HG03565 (cell line): Measurements from ENCODE around the gene NEK11.

Experiments
- ATAC-seq: cut with Tn5 transposase; IDR thresholded peaks from one replicate; pipeline ENCODE4 v1.9.1; 2021; ENCODE audit warnings: mild to moderate bottlenecking, moderate library complexity; ENCODE audit not compliant: unreplicated experiment

The NEK11 gene

GRCh38 chr3:131114256-131114655, 87.6 kb downstream of the NEK11 start:
- no peak for ATAC-seq

GRCh38 chr3:131125684-131126083, 99.0 kb downstream of the NEK11 start:
- no peak for ATAC-seq

- ATAC-seq, result no peak
Observed at GRCh38 chr3:131140891-131141290, 114.2 kb downstream of the NEK11 start.

GRCh38 chr3:131141770-131142169, 115.1 kb downstream of the NEK11 start:
- no peak for ATAC-seq

GRCh38 chr3:131142580-131142979, 115.9 kb downstream of the NEK11 start:
- ATAC-seq, result no peak

- no peak for ATAC-seq
Observed at GRCh38 chr3:131143802-131144201, 117.1 kb downstream of the NEK11 start.

GRCh38 chr3:131147534-131147933, 120.9 kb downstream of the NEK11 start:
- ATAC-seq, result no peak

- no peak for ATAC-seq
Observed at GRCh38 chr3:131158434-131158833, 131.8 kb downstream of the NEK11 start.

GRCh38 chr3:131162516-131162915, 135.8 kb downstream of the NEK11 start:
- no peak for ATAC-seq

GRCh38 chr3:131167867-131168266, 141.2 kb downstream of the NEK11 start:
- no peak for ATAC-seq

- no peak for ATAC-seq
Observed at GRCh38 chr3:131169331-131169730, 142.7 kb downstream of the NEK11 start.

GRCh38 chr3:131172502-131173200, 146.0 kb downstream of the NEK11 start:
- no peak for ATAC-seq

GRCh38 chr3:131174752-131175151, 148.1 kb downstream of the NEK11 start:
- peak; percentile 96 for ATAC-seq

- no peak for ATAC-seq
Observed at GRCh38 chr3:131178710-131179375, 152.2 kb downstream of the NEK11 start.

- ATAC-seq, result no peak
Observed at GRCh38 chr3:131192701-131193100, 166.0 kb downstream of the NEK11 start.

GRCh38 chr3:131193641-131194238, 167.1 kb downstream of the NEK11 start:
- ATAC-seq, result no peak

GRCh38 chr3:131194816-131195215, 168.1 kb downstream of the NEK11 start:
- no peak for ATAC-seq

GRCh38 chr3:131200636-131201199, 174.0 kb downstream of the NEK11 start:
- ATAC-seq, result no peak

GRCh38 chr3:131216330-131216729, 189.7 kb downstream of the NEK11 start:
- ATAC-seq, result no peak

GRCh38 chr3:131216801-131217200, 190.1 kb downstream of the NEK11 start:
- ATAC-seq, result no peak

- no peak for ATAC-seq
Observed at GRCh38 chr3:131217296-131217741, 190.6 kb downstream of the NEK11 start.

GRCh38 chr3:131218196-131218595, 191.5 kb downstream of the NEK11 start:
- ATAC-seq, result no peak
